Fibroblast of mammary gland (primary cell): ENCODE results near the gene CXorf66.

Experiments used
- DNase-seq: peaks from one replicate; pipeline ENCODE4 v3.0.0-alpha.2; 2010; ENCODE audit warnings: low read depth
- H3K4me3 ChIP-seq: 2 replicates; pipeline ENCODE4 v1.5.1; 2011; ENCODE audit warnings: low read depth, mild to moderate bottlenecking, low read length, moderate library complexity; ENCODE audit not compliant: control insufficient read depth
- CTCF ChIP-seq: conservative IDR thresholded peaks from 2 replicates; pipeline ENCODE4 v1.5.1; 2011; ENCODE audit warnings: low read depth, low read length, inconsistent platforms; ENCODE audit not compliant: control insufficient read depth, insufficient read depth

Gene CXorf66

GRCh38 chrX:139909712-139910111 is 55.6 kb downstream of the CXorf66 start:
- TF ChIP-seq CTCF: no peak
- DNase-seq: no peak
- no peak overlapping the region for H3K4me3 ChIP-seq

- no peak for TF ChIP-seq CTCF
- no peak overlapping the region for H3K4me3 ChIP-seq
- DNase-seq: no peak
These were observed 58.2 kb downstream of the CXorf66 start for GRCh38 chrX:139907078-139907477.

GRCh38 chrX:139905743-139906142 is 59.6 kb downstream of the CXorf66 start:
- no peak for TF ChIP-seq CTCF
- no peak for DNase-seq
- no peak overlapping the region for H3K4me3 ChIP-seq
